Transverse colon (tissue), 4 donors: ENCODE measurements around the gene SCGB2B2. TPM values are rescaled to one million over a fixed set of nuclear protein-coding genes. Genes with fewer than 3 reads are reported as not detected.

Experiments used
- DNase-seq: peaks from one replicate; pipeline ENCODE4 v3.0.0-alpha.2; 2019
- H3K27ac ChIP-seq, 4 donors: fragments of 200-600 bp; sonication (generic); 2 replicates each; pipeline ENCODE4 v1.5.1; 2016 to 2018; ENCODE audit warnings: inconsistent platforms in 4 of 4
- H3K27me3 ChIP-seq: fragments of 200-600 bp; sonication (generic); 2 replicates; pipeline ENCODE4 v1.5.1; 2017; ENCODE audit warnings: inconsistent platforms
- H3K36me3 ChIP-seq, 4 donors: fragments of 200-600 bp; sonication (generic); 2 replicates each; pipeline ENCODE4 v1.5.1; 2017 to 2019; ENCODE audit warnings: inconsistent platforms in 4 of 4
- H3K4me1 ChIP-seq, 4 donors: fragments of 200-600 bp; sonication (generic); 2 replicates each; pipeline ENCODE4 v1.5.1; 2017 to 2020; ENCODE audit warnings: inconsistent platforms in 4 of 4
- H3K4me3 ChIP-seq, 4 donors: fragments of 200-600 bp; sonication (generic); 1 replicate in 1 of 4; 2 replicates in 3 of 4; pipeline versions ENCODE4 v1.5.1 to v1.6.1; 2017 to 2019; ENCODE audit warnings: inconsistent platforms in 4 of 4
- H3K9me3 ChIP-seq, 2 donors: fragments of 200-600 bp; sonication (generic); 2 replicates each; pipeline ENCODE4 v1.5.1; 2017 to 2019; ENCODE audit warnings: inconsistent platforms in 2 of 2
- EP300 ChIP-seq: sonication (generic); formaldehyde crosslinking; IDR thresholded peaks from one replicate; pipeline ENCODE4 v1.6.1; 2017; ENCODE audit warnings: antibody characterized with exemption, low read depth
- POLR2A ChIP-seq: fragments of 450-650 bp; IDR thresholded peaks from one replicate; pipeline ENCODE4 v1.6.1; 2016; ENCODE audit warnings: antibody characterized with exemption, mild to moderate bottlenecking, moderate library complexity
- POLR2AphosphoS5 ChIP-seq, 3 donors: sonication (generic); formaldehyde crosslinking; IDR thresholded peaks; one replicate each; pipeline ENCODE4 v1.6.1; 2016; ENCODE audit warnings: antibody characterized with exemption in 3 of 3
- WGBS, 2 donors: methylation state at CpG; one replicate each; pipeline ENCODE4 v1.1.5; 2018; ENCODE audit warnings: low coverage in 1 of 2; 5-methylcytosine and 5-hydroxymethylcytosine counted together
- in situ Hi-C, 4 donors: fragments of 200-750 bp; cut with MboI; loops; one replicate each; pipeline versions ENCODE4 v1.15.0 to v1.15.1; 2017; ENCODE audit warnings: low sequenced_read_pairs in 3 of 4, low pct_ligation_motif_present in 1 of 4, low pct_unique_long_range_greater_than_20kb in 1 of 4
- intact Hi-C: fragments of 100-400 bp; cut with DNase I; formaldehyde crosslinking; loops from one replicate; pipeline ENCODE4 v1.15.1; 2023; ENCODE audit warnings: low total_unique reads
- total RNA-seq, 4 donors: library from RNA; depleted of rRNA; stranded (reverse); fragments of >200 nt; gene quantifications; one replicate each; pipeline ENCODE4 v1.1.0, GENCODE V29; 2016
- TF ChIP-seq, protein P1 (sequence below), 5 experiments: fragments of 200-600 bp in 3 of 5; fragments of 450-650 bp in 2 of 5; sonication (generic) in 3 of 5; IDR thresholded peaks; 1 replicate in 2 of 5; 2 replicates in 3 of 5; pipeline ENCODE4 v1.5.1; 2016 to 2017; ENCODE audit warnings: antibody characterized with exemption in 5 of 5, inconsistent platforms in 3 of 5, mild to moderate bottlenecking in 2 of 5, moderate library complexity in 1 of 5

Gene SCGB2B2
- total RNA-seq, 4 donors from 2014 or later, result 0.82 to 14.3 (median 1.3) TPM; not detected in 1

DNA sequence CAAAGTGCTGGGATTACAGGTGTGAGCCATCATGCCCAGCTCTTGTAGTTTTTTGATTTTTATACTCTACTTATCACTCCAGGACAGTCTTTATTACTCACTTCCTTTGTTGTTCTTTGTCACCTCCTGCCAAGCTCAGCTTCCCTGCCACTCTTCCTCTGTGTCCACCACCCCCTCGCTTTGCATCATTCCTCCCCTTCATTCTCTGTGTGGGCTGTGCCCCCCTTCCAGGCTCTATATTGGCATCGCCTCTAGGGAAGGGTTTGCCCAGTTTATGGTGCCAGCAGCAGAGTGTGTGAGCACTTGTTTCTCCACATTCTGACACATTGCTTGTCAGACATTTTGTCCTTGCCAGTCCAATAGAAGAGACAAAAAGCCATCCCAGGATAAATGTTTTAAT, 15.6 kb upstream of the SCGB2B2 start:
- no peak for DNase-seq
- Histone ChIP-seq H3K27me3 (no peaks in the 10 kb centered on the region), H3K4me1 (no peaks in the 10 kb centered on the region), H3K36me3 (no peaks in the 10 kb centered on the region), H3K9me3 (peaks cover under 1 to 4% of the 10 kb centered on the region in 2 donors), H3K4me3 (no peak overlapping the region), H3K27ac (no peak overlapping the region)
- 34 to 37% methylated on average over 2 of the region's 2 CpGs for WGBS, 2 donors
- in situ Hi-C loops, result no loop called here
- no peak for TF ChIP-seq POLR2AphosphoS5 (IDR thresholded peaks at IDR 0.05)
- TF ChIP-seq, protein P1, sequence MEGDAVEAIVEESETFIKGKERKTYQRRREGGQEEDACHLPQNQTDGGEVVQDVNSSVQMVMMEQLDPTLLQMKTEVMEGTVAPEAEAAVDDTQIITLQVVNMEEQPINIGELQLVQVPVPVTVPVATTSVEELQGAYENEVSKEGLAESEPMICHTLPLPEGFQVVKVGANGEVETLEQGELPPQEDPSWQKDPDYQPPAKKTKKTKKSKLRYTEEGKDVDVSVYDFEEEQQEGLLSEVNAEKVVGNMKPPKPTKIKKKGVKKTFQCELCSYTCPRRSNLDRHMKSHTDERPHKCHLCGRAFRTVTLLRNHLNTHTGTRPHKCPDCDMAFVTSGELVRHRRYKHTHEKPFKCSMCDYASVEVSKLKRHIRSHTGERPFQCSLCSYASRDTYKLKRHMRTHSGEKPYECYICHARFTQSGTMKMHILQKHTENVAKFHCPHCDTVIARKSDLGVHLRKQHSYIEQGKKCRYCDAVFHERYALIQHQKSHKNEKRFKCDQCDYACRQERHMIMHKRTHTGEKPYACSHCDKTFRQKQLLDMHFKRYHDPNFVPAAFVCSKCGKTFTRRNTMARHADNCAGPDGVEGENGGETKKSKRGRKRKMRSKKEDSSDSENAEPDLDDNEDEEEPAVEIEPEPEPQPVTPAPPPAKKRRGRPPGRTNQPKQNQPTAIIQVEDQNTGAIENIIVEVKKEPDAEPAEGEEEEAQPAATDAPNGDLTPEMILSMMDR (IDR thresholded peaks at IDR 0.05), result no peak
- intact Hi-C loops, result no loop called here

GRCh38 chr19:34690372-34690771, 13.4 kb upstream of the SCGB2B2 start:
- no peak overlapping the region for H3K27ac ChIP-seq
- no peak overlapping the region for H3K4me3 ChIP-seq
- no peak for DNase-seq
- TF ChIP-seq EP300, result no peak
- TF ChIP-seq POLR2A, result no peak
- TF ChIP-seq POLR2AphosphoS5 (IDR thresholded peaks at IDR 0.05), result no peak
- TF ChIP-seq, protein P1 (IDR thresholded peaks at IDR 0.05), result no peak
- H3K27me3 ChIP-seq, result no peaks in the 10 kb centered on the region
- H3K9me3 ChIP-seq, result peaks cover 22% of the 10 kb centered on the region in 2 donors
- intact Hi-C loops, result no loop called here
- H3K4me1 ChIP-seq, result no peaks in the 10 kb centered on the region
- in situ Hi-C loops, result no loop called here
- WGBS, 2 donors, result 93 to 94% methylated on average over 2 to 3 of the region's 3 CpGs
- H3K36me3 ChIP-seq, result no peaks in the 10 kb centered on the region

DNA sequence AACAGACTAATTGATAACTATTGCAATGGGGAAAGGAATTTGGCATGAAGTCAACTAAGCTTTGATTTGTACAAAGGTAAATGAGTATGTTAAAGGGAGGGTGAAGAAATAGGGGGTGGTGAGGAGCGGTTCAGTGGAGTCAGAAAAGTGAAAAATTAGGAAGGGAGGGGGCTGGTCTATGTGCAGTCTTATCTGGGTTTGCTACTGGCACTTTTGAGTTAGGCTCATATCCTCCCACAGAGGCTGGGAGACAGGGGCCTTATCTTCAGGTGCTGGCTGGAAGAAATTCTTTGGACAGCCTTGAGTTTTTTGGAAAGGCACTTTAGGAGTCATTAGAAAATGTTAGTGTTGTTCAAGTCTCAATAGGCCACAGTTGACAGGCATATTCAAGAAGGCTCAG, 11.6 kb upstream of the SCGB2B2 start:
- in situ Hi-C loops, result no loop called here
- TF ChIP-seq EP300 (no peak), POLR2AphosphoS5 (IDR thresholded peaks at IDR 0.05) (no peak), POLR2A (no peak)
- TF ChIP-seq, protein P1 (IDR thresholded peaks at IDR 0.05), result no peak
- H3K4me1 ChIP-seq, result no peaks in the 10 kb centered on the region
- H3K27me3 ChIP-seq, result no peaks in the 10 kb centered on the region
- no peak overlapping the region for H3K27ac ChIP-seq
- DNase-seq, result no peak
- H3K36me3 ChIP-seq, result peaks cover 0 to 16% (median 7%) of the 10 kb centered on the region in 4 donors
- intact Hi-C loops, result no loop called here
- 78 to 81% methylated on average over 1 of the region's 1 CpG for WGBS, 2 donors
- no peak overlapping the region for H3K4me3 ChIP-seq
- H3K9me3 ChIP-seq, result peaks cover 37 to 38% of the 10 kb centered on the region in 2 donors

DNA sequence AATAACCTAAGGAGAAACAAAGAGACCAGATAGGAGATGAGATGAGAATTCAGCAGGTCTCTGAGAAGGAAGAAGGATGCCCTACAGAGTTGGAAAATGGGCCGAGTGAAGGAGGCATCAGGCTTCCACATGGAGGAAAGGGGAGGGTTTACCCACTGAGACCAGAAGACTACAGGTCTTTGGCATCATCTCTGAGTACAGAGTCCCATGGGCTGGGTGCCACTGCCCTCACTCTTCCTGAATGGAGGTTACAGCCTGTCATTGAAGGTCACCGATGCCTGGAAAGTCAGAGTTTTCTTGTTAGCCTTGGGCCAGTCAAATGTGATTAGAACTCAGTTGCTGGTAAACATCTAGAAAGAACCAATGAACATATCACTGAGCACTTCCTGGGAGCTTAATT, 10.4 kb upstream of the SCGB2B2 start:
- Histone ChIP-seq H3K9me3 (peaks cover 49 to 51% of the 10 kb centered on the region in 2 donors), H3K27ac (no peak overlapping the region), H3K4me1 (no peaks in the 10 kb centered on the region), H3K36me3 (peaks cover 0 to 29% (median 14%) of the 10 kb centered on the region in 4 donors), H3K27me3 (no peaks in the 10 kb centered on the region), H3K4me3 (no peak overlapping the region)
- in situ Hi-C loops, result no loop called here
- intact Hi-C loops, result no loop called here
- WGBS, 2 donors, result 41% methylated on average over 2 of the region's 2 CpGs; no CpG with 5 or more reads in 1 of the 2 donors
- TF ChIP-seq, protein P1 (IDR thresholded peaks at IDR 0.05), result no peak
- no peak for DNase-seq
